Measurements from ENCODE around the gene RGL4.

The RGL4 gene

DNA sequence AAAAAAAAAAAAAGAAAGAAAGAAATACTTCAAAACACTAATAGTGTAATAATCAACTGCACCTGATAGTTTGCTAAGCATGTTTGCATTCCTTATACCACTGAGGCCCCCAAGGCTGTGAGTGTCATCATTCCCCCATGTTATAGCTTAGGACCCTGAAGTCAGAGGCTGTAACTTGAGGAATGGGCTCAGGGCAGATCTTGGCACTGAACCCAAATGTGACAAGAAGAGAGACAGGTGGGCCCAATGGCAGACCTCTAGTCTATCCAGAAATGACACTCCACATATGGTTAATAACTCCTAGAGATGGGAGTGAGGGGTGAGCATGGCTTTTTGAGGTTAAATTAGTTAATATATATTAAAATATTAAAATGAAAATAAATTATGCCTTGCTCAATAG lies 46.9 kb downstream of the RGL4 start:
- H3K4me2 ChIP-seq = no peak overlapping the region
- H3K27me3 ChIP-seq = no peaks in the 10 kb centered on the region
- peaks cover 21% of the 10 kb centered on the region for H3K36me3 ChIP-seq
- H3K4me1 ChIP-seq = peaks cover 16% of the 10 kb centered on the region
- no peak for TF ChIP-seq Cebpa-rat (IDR thresholded peaks at IDR 0.05)
- H3K27ac ChIP-seq = no peak overlapping the region
- H3K4me3 ChIP-seq = no peak overlapping the region
- H3K9me3 ChIP-seq = no peaks in the 10 kb centered on the region
- H3K9ac ChIP-seq = no peak overlapping the region
- H4K20me1 ChIP-seq = peaks cover 40% of the 10 kb centered on the region; the same call in 1 of the 2 replicates

DNA sequence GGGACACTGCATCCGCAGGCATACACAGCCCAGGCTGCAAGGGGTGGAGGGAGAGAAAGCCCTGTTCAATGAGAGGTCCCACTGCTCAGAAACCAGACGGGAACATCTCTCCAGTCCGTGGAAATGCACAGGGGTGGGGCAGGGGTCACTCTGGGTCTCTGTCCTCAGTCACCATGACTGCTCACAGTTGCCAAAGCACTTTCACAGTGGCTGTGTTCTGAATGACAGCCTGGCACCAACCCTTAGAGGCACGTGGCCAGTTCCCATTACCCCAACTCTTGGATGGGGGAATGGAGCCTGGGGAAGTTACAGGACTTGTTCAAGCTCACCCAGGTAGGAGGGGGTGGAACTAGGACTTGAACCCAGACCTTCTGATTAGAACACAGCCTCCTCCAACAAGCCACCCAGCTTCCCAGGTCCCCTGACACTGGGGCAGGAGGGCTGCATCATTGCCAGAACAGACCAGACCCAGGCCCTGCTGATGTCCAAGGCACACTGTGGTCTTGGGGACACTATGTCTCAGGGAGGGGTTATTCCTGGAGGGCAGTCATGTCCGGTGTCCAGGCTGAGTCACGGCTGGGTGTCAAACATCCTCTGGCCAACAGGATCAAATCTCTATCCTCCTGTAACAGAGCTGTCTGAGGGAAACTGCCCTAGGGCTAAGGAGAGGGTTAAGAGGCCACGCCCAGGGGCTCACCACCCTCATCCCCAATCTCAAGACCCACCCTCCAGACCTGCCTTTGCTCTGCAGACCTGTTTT lies 51.9 kb downstream of the RGL4 start:
- Histone ChIP-seq H3K9me3 (peaks cover 16% of the 10 kb centered on the region), H3K27me3 (no peaks in the 10 kb centered on the region), H4K20me1 (peaks cover 76% of the 10 kb centered on the region; the same call in 1 of the 2 replicates)

DNA sequence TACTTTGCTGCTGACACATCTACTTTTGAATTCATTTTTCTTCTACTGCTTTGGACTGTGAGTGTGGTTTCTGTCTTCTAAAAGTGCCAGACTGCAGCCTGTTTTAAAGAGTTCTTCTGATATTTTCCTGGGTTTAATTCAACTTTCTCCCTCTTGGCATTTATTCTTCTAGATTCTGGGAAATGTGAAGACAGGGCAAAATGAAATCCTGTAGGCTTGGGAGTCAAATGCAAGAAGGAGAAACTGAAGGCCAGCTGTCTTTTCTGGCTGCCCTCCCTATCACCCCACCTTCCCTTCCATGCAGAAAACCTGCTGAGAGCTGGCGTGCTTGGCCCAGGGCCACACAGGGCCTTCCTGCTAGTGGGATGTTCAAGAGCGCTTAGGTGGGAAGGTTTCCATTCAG lies 52.5 kb downstream of the RGL4 start:
- H3K27me3 ChIP-seq = no peaks in the 10 kb centered on the region
- no peak overlapping the region for H3K4me2 ChIP-seq
- peaks cover 16% of the 10 kb centered on the region for H3K9me3 ChIP-seq
- peaks cover 75% of the 10 kb centered on the region for H3K36me3 ChIP-seq
- peaks cover 22% of the 10 kb centered on the region for H3K4me1 ChIP-seq
- no peak overlapping the region for H3K27ac ChIP-seq
- peaks cover 78% of the 10 kb centered on the region; the same call in 1 of the 2 replicates for H4K20me1 ChIP-seq
- no peak for TF ChIP-seq Cebpa-rat (IDR thresholded peaks at IDR 0.05)
- H3K4me3 ChIP-seq = no peak overlapping the region
- no peak overlapping the region for H3K9ac ChIP-seq

More for the DNA sequence above, 51.9 kb downstream of the RGL4 start:
- H3K4me2 ChIP-seq = no peak overlapping the region
- H3K4me1 ChIP-seq = peaks cover 16% of the 10 kb centered on the region
- no peak overlapping the region for H3K27ac ChIP-seq
- no peak for TF ChIP-seq Cebpa-rat (IDR thresholded peaks at IDR 0.05)
- H3K9ac ChIP-seq = no peak overlapping the region
- H3K4me3 ChIP-seq = no peak overlapping the region
- peaks cover 70% of the 10 kb centered on the region for H3K36me3 ChIP-seq

DNA sequence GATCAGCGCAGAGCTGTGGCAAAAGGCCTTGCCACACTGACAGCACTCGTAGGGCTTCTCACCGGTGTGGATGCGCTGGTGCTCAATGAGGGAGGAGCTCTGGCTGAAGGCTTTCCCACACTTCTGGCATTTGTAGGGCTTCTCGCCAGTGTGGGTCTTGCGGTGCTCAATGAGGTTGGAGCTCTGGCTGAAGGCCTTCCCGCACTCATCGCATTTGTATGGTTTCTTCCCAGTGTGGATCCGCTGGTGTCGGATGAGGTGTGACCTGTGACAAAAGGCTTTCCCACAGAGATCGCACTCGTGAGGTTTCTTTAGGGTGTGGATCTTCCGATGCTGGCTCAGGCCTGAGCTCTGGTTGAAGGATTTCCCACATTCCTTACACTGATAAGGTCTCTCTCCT lies 53.2 kb downstream of the RGL4 start:
- Histone ChIP-seq H3K27ac (no peak overlapping the region), H3K4me3 (no peak overlapping the region), H3K9me3 (peaks cover 16% of the 10 kb centered on the region), H3K27me3 (no peaks in the 10 kb centered on the region), H3K9ac (no peak overlapping the region), H3K4me2 (no peak overlapping the region), H3K36me3 (peaks cover 77% of the 10 kb centered on the region), H4K20me1 (peaks cover 77% of the 10 kb centered on the region; the same call in 1 of the 2 replicates), H3K4me1 (peaks cover 29% of the 10 kb centered on the region)
- no peak for TF ChIP-seq Cebpa-rat (IDR thresholded peaks at IDR 0.05)

DNA sequence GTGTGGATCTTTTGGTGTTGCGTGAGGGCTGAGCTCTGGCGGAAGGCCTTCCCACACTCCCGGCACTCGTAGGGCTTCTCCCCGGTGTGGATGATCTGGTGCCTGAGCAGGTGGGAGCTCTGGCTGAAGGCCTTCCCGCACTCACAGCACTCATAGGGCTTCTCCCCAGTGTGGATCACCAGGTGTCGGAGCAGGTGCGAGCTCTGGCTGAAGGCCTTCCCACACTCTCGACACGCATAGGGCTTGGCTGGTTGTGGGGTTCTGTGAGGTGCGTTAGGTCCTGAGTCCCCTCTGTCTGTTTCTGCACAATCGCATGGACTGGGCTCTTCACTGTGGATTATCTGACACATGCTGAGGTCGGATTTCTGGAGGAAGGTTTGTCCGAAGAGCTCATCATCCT lies 53.7 kb downstream of the RGL4 start:
- H3K9ac ChIP-seq = no peak overlapping the region
- H4K20me1 ChIP-seq = peaks cover 77% of the 10 kb centered on the region; the same call in 1 of the 2 replicates
- no peaks in the 10 kb centered on the region for H3K27me3 ChIP-seq
- no peak overlapping the region for H3K27ac ChIP-seq
- no peak for TF ChIP-seq Cebpa-rat (IDR thresholded peaks at IDR 0.05)
- H3K36me3 ChIP-seq = peaks cover 77% of the 10 kb centered on the region
- peaks cover 34% of the 10 kb centered on the region for H3K4me1 ChIP-seq
- H3K4me3 ChIP-seq = no peak overlapping the region
- H3K4me2 ChIP-seq = no peak overlapping the region
- peaks cover 16% of the 10 kb centered on the region for H3K9me3 ChIP-seq

DNA sequence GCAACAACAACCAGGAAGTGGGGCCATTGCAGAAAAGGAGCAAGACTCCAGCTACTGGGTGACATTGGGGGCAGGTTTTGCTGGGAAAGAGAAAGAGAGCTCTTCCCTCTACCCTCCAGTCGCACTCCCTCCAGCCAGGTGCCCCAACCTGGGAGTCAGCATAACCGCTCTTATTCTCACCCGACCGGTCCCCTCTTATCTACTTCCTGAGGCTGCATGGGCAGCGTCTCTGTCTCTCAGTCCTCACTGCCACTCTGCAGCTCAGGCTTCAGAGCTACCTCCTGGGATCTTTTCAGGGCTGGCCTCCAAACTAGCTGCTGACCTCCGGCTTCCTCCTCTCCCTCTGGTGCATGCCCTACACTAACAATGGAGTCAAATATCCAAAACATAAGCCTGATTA lies 55.0 kb downstream of the RGL4 start:
- Histone ChIP-seq H3K4me3 (no peak overlapping the region), H3K36me3 (peaks cover 75% of the 10 kb centered on the region), H3K4me2 (no peak overlapping the region), H4K20me1 (peaks cover 82% of the 10 kb centered on the region; the same call in 1 of the 2 replicates), H3K9me3 (peaks cover 16% of the 10 kb centered on the region), H3K4me1 (peaks cover 42% of the 10 kb centered on the region), H3K27me3 (no peaks in the 10 kb centered on the region), H3K27ac (no peak overlapping the region), H3K9ac (no peak overlapping the region)
- TF ChIP-seq Cebpa-rat (IDR thresholded peaks at IDR 0.05) = no peak

Data from BLaER1 (cell line).